Ureter (tissue), 1 donor: ENCODE results near the gene TPBG. TPM values are rescaled to one million over a fixed set of nuclear protein-coding genes. Genes with fewer than 3 reads are reported as not detected.

Source experiments
- DNase-seq: peaks from one replicate; pipeline ENCODE4 v3.0.0-alpha.2; 2020; ENCODE audit warnings: low spot score
- total RNA-seq: library from RNA; stranded (reverse); gene quantifications from one replicate; pipeline ENCODE4 v1.2.4, GENCODE V29; 2023
- donor health status: DM: yes; HTN: yes; CAD: no.

The TPBG gene
- total RNA-seq: 19.8 TPM

GRCh38 chr6:82363428-82364086 lies at the start of gene TPBG:
TPBG (plus strand) TSS chr6:82363817; CDS start chr6:82364962, 1,145 bp downstream.
- peak; percentile 55 for DNase-seq

- DNase-seq: no peak
Measured at GRCh38 chr6:82322386-82322785, 41.2 kb upstream of the TPBG start.

GRCh38 chr6:82329766-82330165 lies 33.9 kb upstream of the TPBG start:
- no peak for DNase-seq

DNA sequence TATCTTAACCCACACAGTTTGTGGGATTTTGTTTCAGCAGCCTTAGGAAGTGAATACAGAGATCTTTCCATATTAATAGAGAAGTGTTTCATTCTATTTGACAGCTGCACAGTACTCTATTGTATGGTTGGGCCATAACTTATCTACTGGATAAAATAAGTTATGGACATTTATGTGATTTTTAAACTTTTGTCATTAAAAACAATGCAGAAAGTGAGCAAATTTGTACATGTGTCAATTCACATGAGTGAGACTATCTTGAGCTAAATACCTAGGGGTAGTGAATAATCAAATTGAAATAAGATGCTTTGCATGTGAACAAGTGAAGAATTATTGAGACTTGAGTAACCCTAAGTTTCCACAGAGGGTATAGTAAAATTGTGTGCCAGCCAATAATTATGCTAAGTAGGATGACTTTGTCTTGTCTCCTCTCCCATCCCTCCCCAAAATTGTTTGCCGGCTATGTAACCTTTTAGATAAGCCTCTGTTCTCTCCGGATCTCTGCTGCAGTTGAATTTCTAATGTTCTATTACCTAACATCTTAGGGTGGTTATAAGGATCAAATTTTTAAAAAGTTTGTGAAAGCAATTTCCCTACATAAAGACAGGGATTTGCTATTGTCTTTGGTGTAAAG lies 33.3 kb upstream of the TPBG start:
- no peak for DNase-seq

DNA sequence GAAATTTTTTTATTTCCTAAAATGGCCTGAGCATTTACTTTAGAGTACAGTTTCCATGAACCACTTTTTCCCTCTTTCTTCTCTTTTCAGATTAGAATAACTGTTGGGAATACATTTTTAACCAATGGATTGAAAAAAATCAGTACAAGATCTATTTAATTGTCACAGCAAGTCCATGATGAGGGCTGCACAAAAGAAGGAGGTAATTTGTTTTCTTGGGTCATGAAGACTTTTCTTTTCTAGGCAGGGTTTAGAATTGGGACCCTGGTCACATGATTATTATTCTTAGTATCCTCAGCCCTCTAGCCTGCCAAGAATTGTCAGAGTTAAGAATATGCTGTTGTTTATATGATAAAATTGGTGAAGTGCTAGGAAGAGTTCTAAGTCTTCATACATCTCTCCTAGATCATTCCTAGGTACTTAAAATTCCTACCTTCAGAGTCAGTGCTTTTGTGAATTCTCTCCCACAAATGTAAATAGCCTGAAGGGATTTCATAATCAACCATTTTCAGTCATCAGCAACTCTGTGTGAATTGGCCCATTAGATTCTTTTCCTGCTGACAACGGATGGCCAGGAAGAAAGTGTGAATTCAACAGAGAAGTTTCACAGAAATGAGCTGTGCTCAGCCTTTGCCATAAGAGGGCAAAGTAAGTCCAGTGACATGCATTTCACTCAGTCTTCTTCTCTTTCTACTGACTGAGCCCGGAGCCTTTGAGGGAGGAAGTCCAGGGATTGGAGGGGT lies 32.4 kb upstream of the TPBG start:
- DNase-seq: no peak

- no peak for DNase-seq
Measured at GRCh38 chr6:82333781-82334180, 29.8 kb upstream of the TPBG start.

GRCh38 chr6:82337688-82338257 lies 25.8 kb upstream of the TPBG start:
- DNase-seq: no peak

DNA sequence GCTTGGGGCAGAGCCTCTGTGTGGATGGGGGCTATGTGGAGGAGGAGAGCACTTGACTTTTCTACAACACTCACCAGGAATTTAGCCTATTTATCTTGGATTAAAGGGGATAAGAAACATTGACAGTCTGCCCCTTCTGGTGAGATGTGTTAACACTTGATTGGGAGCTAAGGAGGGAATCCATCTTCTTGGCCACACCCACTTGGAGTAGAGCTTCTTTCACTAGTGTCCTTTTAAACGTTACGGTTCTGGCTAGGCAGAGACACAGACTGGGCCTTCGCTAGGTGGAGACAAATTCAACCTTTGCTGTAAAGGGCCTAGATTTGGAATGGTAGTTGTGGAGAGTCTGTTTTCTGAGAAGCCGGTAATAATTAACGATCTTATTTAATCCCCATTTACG lies 15.5 kb upstream of the TPBG start:
- DNase-seq: no peak

GRCh38 chr6:82353848-82354247 lies 9.8 kb upstream of the TPBG start:
- DNase-seq: no peak

GRCh38 chr6:82360552-82360951 lies 3.1 kb upstream of the TPBG start:
- DNase-seq: no peak

- DNase-seq: no peak
Measured at GRCh38 chr6:82361631-82362030, 2.0 kb upstream of the TPBG start.

- DNase-seq: no peak
Measured at GRCh38 chr6:82362144-82362543, 1.5 kb upstream of the TPBG start.

GRCh38 chr6:82362878-82363427 lies 664 bp upstream of the TPBG start:
- DNase-seq: no peak

DNA sequence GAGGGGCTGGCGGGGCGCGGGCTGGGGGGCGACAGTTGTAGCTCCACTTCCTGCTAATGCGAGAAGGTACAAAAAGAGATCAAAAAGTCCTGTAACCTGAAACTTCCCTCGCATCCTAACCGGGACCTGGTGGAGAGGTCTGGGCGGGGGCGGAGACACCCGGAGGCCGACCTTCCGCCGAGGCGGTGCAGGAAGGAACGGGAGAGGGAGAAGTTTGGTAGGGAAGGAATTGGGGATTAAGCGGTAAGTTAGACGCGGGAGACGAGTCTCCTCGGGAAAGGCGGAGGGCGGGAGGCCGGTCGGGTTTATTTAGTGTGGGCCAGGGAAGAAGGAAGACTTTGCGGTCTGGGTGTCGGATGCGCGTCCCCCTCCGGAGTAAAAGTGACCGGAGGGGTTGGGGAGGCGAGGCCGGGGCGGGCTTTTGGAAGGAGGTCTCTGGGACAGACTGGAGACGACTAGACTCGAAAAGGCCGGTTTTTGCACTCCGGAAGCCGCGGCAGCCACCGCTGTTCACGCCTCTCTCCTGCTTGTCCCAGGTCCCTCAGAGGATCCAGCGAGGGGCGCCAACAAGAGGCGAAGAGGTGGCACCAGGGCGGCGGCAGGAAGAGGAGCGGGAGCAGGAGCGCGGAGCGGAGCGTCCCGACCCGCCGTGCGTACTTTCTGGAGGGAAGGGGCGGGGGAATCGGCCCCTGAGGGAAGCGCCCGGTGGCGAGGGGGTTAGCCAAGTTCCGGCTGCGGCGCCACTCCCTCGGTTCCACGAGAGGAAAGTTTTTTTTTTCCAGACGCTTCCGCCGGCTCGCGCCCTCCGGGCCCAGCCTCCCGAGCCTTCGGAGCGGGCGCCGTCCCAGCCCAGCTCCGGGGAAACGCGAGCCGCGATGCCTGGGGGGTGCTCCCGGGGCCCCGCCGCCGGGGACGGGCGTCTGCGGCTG lies 734 bp downstream of the TPBG start:
- peak; percentile 61 for DNase-seq

GRCh38 chr6:82365016-82365795 lies 1.6 kb downstream of the TPBG start:
- DNase-seq: no peak

GRCh38 chr6:82367704-82368103 lies 4.1 kb downstream of the TPBG start:
- DNase-seq: no peak

GRCh38 chr6:82370788-82371187 lies 7.2 kb downstream of the TPBG start:
- no peak for DNase-seq

- no peak for DNase-seq
Measured at GRCh38 chr6:82371799-82372546, 8.4 kb downstream of the TPBG start.

DNA sequence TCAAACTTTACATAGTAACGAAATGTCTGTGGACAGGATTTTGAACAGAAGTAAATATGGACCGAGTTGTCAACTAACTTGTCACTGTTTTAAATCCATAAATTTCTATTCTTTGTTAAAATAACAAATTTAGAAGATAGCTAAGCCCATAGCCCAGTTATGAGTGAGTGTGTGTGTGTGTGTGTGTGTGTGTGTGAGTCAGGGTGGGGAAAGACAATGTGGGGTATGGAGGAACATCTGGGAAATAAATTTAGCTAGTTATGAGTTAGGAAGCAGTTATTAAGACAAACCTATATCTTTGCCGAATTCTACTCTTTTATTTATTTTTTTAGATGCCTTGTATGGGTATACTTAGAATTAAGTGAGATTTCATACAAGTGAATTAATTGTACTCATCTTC lies 9.0 kb downstream of the TPBG start:
- no peak for DNase-seq

DNA sequence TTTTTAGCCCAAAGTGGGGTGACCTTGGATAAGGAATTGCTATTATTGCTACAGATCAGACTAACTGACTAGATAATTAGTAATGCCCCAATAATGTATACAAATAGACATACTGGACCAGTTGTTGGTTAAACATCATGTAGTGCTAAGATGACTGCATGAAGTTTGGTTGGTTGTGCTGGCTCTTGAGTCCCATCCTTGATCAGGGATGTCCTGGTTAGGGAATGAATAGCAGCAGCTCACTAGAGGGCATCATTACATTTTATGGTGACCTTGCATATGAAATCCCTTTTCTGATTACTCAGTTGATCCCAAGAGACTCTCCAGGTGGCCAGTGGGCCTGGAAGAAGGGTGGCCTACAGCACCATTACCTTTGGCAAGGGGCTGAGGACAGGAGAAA lies 10.9 kb downstream of the TPBG start:
- DNase-seq: no peak
